Stimulated activated CD4-positive, alpha-beta T cell treated with anti-CD3 and anti-CD28 coated beads, Interleukin-4, amount 100 ng/mL, for 24 hours (primary cell): ENCODE results near the gene SCO2.

Source experiments
- DNase-seq: peaks from one replicate; pipeline ENCODE4 v3.0.0-alpha.2; 2020

The SCO2 gene, protein sequence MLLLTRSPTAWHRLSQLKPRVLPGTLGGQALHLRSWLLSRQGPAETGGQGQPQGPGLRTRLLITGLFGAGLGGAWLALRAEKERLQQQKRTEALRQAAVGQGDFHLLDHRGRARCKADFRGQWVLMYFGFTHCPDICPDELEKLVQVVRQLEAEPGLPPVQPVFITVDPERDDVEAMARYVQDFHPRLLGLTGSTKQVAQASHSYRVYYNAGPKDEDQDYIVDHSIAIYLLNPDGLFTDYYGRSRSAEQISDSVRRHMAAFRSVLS

DNA sequence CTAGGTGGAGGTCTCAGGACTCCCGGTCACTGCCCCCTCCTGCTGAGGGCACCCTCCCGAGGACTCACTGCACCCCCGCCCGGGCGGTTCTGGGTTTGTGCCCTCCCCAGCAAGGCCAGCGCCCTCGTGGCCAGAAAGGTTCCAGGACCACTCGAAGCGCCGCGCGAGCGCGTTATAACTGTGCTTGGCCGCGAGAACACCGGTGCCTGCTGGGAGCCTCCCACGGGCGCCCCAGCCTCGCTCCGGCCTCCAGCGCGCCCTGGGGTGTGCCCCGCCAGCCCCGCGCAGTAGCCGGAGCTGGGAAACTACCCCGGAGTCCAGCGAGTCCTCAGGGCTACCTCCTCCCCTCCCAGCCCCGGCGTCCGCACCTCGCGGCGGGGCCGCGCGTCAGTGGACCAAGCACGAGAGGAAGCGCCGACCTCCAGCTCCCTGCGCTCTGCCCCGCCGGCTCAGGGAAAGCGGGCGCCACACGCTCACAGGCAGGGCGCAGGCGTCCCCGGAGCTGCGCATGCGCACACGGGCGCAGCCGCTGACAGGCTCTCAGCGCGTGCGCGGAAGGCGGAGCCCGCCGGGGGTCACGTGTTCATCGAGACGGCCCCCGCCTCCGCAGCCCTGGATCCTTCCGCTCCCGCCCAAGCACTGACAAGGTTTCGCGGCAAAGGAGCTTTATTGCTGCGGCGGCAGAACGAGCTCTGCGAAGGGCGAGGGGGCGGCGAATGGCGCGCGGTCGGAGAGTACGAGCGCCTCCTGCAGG, at the start of gene SCO2:
Gene SCO2 (minus strand): TSS at position 495 of the 754 bp plus-strand sequence. CDS start 1,187 bp downstream, outside the sequence.
- DNase-seq, result peak; percentile 98

DNA sequence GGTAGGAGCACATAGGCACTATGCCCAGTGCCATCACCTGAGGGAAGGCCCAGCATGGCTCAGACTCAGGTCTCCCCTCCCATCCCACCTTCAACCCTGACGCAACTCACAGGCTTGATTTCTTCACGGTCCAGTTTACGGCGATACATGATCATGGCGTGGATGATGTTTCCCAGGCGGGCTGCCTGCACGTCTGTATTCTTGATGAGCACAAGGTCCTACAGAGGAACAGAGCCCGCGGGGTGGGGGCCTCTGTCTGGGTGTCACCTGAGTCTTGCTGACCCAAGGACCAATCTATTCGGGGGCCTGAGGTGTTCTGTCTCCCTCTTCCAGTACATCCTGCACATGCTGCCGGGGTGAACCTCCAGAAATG, 49.0 kb upstream of the SCO2 start:
- DNase-seq, result no peak

DNA sequence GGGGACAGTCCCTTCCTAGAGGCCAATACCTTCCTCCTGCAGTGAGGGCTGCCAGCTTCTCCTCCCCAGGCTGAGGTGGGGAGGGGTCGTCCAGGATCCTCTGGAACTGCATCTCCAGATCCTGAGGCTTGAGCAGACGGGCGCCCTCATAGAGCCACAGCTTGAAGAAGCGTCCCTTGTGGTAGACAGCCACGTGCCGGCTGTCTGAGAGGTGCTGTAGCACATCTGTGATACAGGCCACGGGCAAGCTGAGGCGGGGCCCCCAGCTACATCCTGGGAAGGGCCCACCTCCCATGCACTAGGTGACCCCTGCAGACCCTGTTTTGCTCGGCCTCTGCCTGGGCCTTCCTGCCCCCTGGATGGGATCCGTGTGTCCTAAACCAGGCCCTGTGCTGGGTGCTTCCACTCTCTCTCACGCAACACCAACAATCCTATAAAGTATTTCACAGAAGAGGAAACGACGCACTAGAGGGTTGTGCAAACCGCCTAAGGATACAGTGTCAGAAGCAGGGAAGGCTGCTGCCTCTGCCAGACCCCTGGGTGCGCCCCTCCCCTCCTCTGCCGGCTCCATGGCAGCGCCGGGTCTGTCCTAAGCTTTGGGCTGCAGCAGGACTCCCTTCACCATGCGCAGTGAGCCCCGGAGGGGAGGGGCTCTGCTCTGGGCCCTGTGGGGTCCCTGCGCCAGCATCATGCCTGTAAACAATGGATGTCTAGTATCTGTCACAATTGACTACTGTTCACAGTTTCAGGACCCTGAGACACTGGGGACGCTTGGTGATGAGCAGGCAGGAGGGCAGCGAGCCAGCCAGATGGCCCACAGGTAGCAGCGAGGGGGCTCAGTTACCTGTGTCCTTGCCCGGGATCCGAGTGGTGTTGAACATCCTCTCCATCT, 48.3 kb upstream of the SCO2 start:
- no peak for DNase-seq

DNA sequence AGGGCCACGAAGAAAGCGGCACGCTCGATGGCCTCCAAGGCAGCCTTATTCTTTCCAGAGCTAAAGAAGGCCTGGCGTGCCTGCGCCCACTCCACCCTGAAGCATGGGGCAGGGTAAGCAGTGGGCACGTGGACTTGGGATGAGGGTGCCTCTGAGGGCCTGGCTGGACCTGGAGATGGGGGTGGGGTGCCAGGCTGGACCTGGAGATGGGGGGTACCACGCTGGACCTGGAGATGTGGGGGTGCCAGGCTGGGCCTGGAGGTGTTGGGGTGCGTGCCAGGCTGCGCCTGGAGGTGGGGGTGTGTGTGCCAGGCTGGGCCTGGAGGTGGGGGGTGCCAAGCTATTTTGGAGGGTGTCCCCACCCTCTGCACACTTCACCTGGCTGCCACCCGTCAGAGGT, 47.6 kb upstream of the SCO2 start:
- no peak for DNase-seq

DNA sequence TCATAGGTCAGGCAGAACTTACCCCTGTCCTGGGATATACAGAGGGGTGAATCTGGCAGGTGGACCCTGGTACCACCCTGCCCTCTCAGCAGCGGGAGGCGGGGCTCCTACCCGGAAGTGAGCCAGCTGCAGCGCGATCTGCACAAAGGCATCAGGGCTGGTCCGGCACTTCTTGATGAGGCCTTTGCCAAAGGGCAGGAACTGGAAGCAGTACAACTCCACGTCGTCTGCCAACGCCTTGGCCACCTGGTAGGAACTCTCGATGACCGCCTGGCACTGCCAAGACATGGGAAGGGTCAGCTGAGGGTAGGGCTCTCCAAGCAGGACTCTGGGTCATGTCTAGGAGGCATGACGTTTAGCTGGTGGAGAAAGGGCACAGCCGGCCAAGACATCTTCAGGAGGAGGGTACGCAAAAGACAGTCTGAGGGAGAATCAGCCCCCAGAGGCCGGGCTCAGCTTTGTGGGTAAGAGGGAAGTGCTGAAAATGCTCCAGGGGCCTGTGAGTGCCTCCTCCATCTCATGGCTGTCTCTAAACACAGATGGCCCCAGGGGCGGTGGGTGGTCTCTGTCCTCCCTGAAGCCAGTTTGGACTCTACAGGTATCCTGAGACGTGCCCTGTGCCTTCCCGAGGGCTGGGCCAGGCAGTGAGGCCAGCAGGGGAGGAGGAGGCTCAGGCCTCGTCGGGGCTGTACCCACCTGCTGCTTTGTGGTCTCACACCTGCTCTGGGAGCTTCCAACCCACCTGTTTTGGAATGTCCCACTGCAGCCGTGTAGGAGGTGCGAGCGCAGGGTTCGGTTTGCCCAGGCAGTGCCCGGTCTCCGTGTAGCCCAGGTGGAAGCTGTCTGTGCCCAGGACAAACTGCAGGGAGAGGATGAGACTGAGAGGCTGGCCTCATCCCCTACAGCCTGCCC, 46.1 kb upstream of the SCO2 start:
- DNase-seq, result no peak

DNA sequence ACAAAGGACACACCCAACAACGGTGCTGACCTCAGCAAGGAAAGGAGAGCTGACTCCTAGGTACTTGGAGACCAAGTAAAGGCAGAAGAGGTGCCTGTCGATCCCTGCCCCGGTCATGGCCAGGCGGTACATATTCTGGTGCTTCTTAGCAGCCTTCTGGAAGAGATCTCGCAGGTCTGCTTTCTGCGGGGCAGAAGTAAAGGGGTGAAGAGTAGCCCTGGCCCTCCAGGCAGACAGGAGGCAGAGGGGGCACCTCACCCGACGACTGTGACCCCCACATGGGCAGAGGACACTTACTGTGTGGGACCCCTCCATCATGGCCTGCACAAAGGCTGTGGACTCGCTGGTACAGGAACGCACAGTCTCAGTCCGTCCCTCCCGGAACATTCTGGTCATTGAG, 45.5 kb upstream of the SCO2 start:
- DNase-seq, result no peak

DNA sequence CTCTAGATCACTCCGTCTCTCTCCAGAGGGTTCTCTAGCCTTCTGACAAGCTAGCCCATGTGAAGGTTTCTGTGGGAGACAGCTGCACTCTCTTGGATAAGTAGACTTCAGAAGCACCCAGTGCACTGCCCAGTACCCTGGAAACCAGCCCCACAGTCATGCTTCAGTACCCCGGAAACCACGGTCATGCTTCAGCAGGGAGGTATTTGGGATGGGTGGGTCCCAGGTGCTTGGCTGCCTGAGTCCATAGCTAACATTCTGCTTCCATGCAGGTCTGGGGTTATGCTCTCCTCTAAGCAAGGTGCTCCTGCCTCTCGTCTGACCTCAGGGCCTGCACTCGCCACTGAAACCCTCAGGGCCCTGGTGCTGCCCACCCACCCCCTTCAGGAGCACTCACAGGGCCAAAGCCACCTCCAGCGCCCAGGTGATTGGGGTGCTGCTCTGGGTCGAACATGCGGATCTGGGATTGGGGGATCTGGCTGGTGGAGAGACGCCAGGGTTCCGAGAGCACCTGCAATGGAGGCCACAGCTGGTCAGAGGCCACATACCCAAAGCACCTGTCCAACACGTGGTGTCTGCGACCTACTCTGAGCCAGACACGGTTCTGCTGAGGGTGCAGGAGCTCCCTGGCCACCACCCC, 44.6 kb upstream of the SCO2 start:
- no peak for DNase-seq

DNA sequence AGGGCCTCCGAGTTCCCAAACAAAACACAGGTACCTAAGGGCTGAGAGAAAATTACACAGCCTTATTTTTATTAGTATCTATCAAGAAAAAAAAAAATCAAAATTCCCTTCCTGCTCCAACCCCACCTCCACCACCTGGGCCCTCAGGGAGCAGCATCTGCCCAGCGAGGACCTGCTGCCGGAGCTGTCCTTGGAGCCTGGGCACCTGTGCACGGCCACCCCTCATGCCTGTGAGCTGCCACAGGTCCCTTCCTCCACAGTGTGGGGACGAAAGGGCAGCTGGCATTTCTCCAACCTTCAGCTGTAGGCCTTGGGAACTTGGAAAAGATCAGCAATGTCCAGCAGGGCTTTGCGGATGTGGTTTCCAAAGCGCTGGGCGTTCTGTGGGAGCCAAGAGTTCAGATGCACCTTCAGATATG, 43.7 kb upstream of the SCO2 start:
- no peak for DNase-seq

DNA sequence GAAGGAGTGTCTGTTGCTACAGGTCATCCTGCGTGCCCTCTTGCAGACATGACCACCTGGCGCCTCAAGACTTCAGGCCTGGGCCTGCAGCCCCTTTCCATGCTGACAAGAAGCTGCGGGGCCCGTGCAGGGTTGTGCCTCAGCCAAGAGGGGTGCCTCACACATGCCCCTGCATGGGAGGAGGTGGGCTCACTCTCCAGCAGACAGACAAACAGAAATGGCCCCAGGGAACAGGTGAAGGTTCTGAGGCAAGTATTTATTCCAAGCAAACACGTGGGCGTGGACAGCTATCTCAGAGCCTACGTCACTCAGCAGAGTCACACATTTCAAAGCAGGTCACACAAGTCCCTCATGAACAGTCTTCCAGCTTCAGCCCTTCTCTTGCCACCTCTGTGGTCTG, 43.2 kb upstream of the SCO2 start:
- DNase-seq, result no peak

DNA sequence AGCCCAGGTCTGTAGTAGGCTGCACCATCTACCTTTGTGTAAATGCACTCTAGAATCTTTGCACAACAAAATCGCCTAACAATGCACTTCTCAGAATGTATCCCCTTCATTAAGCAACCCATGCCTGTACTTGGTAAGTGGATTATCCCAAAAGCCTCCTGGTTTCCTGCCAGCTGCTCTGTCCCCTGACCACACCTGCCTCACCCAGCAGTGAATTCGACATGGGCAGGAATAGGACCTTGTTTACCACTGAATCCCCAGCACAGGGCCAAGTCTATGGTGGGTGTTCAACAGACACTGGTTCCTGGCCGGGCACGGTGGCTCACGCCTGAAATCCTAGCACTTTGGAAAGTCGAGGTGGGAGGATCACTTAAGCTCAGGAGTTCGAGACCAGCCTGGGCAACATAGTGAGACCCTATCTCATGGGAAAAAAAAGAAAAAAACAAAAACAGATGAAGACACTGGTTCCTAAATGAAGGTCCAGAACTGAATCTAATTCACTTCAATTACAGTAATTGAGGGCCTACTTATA, 42.4 kb upstream of the SCO2 start:
- no peak for DNase-seq

DNA sequence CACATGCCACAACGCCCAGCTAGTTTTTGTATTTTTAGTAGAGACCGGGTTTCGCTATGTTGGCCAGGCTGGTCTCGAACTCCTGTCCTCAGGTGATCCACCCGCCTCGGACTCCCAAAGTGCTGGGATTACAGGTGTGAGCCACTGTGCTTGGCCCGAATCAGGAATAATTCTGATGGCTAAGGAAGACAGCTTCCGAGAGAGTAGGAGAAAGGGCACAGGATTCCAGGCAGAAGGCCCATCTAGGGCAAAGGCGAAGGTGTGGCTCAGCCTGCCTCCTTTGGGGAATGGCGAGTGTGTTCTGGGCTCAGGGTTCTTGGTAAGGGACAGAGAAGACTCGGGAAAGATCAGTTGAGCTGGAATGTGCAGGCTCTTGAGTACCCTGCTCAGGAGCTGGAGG, 38.9 kb upstream of the SCO2 start:
- no peak for DNase-seq

DNA sequence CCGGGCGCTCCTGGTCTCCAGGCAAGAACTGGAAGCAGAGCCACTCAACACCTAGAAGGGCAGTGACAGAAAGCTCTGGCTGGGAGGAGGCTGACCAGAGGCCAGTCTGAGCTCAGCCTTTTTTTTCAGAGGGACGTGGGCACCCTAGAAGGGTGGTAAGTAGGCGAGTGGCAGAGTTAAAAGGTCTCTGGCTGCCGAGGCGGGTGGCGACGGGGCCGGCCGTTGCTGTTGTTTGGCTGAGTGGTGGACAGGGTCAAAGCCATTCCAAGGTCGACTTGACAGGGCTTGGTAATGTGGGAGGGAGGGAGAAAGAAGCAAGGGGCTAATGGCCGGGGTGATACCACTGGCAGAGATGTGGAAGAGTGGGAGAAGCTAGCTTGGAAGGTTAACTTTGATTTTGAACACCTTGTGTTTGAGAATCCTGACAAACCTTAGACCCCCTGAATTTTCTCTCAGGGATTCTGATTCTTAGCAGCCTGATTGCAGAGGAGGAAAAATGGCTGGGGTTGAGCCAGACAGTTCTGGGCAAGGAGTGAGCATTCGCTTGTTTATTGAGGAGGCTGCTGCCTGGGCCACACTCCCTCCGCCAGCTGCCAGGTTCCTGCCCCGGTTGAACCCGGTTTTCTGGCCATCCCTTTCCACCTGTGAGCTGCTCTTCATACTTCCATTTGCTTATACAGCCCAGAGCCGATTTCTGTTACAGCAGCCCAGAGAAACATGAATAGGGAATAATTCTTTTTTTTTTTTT, 38.2 kb upstream of the SCO2 start:
- DNase-seq, result no peak

DNA sequence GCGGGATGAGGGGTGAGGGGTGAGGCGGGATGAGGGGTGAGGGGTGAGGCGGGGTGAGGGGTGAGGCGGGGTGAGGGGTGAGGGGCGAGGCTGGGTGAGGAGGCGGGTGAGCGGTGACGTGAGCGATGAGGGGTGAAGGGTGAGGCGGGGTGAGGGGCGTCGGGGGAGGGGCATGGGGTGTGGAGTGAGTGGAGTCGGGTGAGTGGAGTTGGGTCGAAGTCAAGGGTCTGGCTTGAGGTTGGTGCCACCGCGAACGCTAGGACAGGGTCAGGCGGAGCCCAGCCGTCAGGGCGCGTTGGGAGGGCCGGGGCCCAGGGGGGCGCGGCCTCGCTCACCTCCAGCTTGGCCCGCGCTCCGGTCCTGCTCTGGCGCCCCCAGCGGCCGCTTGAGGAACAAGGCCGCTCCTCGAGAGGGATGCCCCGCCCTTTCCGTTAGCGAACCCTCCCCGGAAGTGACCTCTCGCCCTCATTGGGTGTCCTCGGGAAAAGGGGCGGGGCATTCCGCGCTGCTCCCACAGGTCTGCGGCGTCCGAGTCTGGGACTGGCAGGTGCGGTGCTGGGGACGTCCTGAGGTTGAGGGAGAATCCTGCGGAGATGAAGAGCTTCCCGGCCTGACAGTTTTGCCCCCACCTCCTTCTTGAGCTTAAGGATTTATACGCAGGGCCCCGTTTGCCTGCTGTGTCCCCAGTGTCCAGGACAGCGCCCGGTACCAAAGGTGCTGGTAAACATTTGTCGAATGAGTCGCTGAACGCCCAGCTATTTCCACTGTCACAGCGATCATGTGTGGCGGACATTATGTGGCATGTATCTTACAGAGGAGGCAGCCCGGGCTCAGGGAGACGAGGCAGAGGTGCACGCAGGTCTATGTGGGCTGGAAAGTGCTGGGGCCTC, 37.4 kb upstream of the SCO2 start, which contains the start of gene SYCE3:
Gene SYCE3 (minus strand): TSS at position 397 of the 890 bp plus-strand sequence. CDS start 6,514 bp downstream, outside the sequence.
- peak; percentile 98 for DNase-seq

DNA sequence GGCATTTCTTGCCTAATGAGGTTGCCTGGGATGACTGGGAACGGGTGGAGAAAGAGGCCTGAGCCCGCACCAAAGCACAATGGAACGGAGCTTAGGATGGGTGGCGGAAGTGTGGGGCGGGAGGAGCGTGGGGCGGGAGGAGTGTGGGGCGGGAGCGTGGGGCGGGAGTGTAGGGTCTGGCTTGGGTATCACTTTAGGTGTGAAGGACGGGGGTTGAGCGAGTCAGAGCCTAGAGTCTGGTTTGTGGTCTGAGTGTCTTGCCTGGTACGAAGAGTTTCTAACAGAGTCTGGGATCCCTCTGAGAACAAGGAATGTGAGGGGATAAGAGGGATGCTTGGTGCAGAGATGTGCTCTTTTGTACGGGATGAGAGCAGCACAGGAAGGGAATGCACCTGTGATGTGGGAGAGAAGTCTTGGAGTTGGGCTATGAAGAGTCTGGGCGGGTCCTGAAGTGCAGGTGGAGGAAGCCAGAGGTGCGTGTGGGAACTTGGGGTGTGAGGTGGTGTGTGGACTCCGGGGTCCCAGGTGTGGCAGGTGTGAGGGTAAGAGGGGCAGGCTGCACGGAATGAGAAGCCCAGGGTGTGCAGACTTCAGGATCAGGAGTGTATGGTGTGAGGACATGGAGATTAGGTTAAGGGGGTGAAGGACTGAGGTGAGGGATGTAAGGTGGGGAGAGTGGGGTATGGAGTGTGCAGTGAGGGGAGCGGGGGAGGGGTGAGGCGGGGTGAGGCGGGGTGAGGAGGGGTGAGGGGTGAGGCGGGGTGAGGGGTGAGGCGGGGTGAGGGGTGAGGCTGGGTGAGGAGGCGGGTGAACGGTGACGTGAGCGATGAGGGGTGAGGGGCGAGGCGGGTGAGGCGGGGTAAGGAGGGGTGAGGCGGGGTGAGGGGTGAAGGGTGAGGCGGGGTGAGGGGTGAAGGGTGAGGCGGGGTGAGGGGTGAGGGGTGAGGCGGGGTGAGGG, 36.3 kb upstream of the SCO2 start:
- DNase-seq, result no peak

DNA sequence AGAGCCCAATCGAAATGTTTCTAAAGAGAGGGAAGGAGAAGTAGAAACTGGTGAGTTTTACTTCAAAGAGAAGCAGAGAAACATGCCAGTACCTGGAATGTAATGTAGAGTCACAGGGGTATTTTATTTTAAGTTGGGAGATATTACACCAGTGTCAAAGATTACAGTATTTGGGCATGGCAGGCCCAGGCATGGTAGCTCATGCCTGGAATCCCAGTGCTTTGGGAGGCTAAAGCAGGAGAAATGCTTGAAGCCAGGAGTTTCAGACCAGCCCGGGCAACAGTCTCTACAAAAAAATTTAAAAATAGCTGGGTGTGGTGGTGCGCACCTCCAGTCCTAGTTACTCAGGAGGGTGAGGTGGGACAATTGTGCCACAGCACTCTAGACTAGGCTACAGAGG, 34.6 kb upstream of the SCO2 start:
- DNase-seq, result no peak

DNA sequence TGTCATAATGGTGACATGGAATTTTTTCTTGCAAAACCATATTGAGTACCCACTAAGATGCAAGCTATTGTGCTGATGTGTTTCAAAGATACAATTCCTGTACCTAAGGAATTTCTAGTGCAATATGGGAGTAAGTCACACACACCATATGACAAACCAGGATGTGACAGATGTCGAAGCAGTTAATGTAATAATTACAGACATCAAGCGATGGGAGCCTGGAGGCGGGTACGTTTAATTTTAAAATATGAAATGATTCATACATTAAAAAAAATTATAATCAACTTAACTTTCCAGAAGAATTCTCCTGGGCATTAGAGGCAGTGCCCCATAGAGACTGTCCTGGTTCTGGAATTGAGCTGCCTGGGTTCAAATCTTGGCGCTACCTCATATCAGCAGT, 31.3 kb upstream of the SCO2 start:
- no peak for DNase-seq

DNA sequence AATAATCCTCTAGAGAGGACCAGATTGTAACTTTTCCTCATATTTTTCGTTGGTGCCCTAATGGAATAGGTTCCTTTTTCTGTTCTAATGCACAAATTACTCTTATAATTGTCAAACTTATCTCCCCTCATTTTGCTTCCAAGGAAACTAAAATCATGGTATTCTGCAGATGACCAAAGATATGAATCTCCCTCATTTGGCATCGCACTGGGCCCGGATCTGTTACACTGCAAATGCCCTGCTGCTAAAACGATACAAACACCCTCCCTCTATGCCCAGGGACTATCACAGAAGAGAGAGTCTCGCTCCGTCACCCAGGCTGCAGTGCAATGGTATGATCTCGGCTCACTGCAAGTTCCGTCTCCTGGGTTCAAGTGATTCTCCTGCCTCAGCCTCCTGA, 27.9 kb upstream of the SCO2 start:
- no peak for DNase-seq

DNA sequence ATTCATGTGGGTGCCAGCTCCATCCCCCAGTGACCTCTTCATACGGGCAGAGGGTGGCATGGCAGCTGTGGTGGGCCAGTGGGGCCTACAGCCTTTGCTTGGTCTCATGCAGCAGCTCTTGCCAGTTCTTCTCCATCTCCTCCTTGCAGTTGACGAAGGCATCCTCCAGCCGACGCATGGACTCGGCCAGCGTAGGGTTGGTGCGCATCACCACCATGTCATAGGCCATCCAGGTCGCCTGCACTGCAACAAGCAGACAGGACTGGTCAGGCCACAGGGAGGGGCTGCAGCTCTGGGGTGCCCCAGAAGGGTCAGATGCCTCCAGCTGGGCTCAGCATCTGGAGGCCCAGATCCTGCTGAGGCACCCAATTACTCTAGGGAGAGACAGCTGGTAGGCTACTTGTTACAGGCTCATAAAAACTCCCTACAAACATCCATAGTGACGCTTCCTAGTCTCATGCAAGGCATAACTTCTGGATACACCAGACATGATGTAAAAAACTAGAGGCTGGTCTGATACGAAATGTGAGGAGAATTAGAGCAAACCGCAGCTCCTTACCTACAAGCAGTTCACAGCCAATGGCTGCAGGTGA, 25.9 kb upstream of the SCO2 start:
- no peak for DNase-seq
